Panc1 (cell line): ENCODE measurements around the gene AGBL5. TPM values are rescaled to one million over a fixed set of nuclear protein-coding genes. Genes with fewer than 3 reads are reported as not detected.

Experiments
- ATAC-seq: fragments of 200-7000 bp; cut with Tn5 transposase; 2 replicates; pipeline ENCODE4 v1.9.1; 2020; ENCODE audit warnings: mild to moderate bottlenecking, moderate library complexity
- BruUV-seq: library from RNA; stranded (reverse); fragments of 400-500 nt; replicated peaks from 2 replicates; lab custom pipeline; 2021; lab: Mats Ljungman, UMichigan
- CTCF ChIA-PET: fragments of 300-600 bp; sonication (Branson Sonifier 250); formaldehyde crosslinking; loops from one replicate; lab custom pipeline; 2022; ENCODE audit warnings: antibody characterized with exemption; lab: Charles Lee
- POLR2A ChIA-PET: fragments of 300-600 bp; sonication (Branson Sonifier 250); formaldehyde crosslinking; loops from one replicate; lab custom pipeline; 2022; ENCODE audit warnings: antibody characterized with exemption; lab: Charles Lee
- DNase-seq: peaks from one replicate; pipeline ENCODE4 v3.0.0-alpha.2; 2010; ENCODE audit warnings: low read depth, low spot score
- H3K27ac ChIP-seq: 2 replicates; pipeline ENCODE4 v1.5.1; 2011; ENCODE audit warnings: mild to moderate bottlenecking, low read length, inconsistent platforms
- H3K27me3 ChIP-seq: fragments of 200-500 bp; sonication (Bioruptor generic); 2 replicates; pipeline ENCODE4 v1.6.0; 2014; ENCODE audit warnings: low read length, inconsistent platforms; ENCODE audit not compliant: control insufficient read depth, insufficient read depth
- H3K36me3 ChIP-seq: fragments of 200-500 bp; sonication (Bioruptor generic); 2 replicates; pipeline ENCODE4 v1.5.1; 2014; ENCODE audit warnings: inconsistent platforms, mild to moderate bottlenecking, low read length, moderate library complexity; ENCODE audit not compliant: control insufficient read depth, insufficient read depth
- H3K4me1 ChIP-seq: 2 replicates; pipeline ENCODE4 v1.5.1; 2011; ENCODE audit warnings: inconsistent platforms, mild to moderate bottlenecking, low read length, moderate library complexity; ENCODE audit not compliant: control insufficient read depth, insufficient read depth
- H3K4me3 ChIP-seq, 2 experiments: 2 replicates each; pipeline ENCODE4 v1.5.1; 2011 to 2012; ENCODE audit warnings: low read depth in 2 of 2, low read length in 2 of 2, mild to moderate bottlenecking in 2 of 2, inconsistent platforms in 1 of 2, moderate library complexity in 1 of 2
- H3K9me3 ChIP-seq: fragments of 200-500 bp; sonication (Bioruptor generic); 2 replicates; pipeline ENCODE4 v1.5.1; 2014; ENCODE audit warnings: low read depth, mild to moderate bottlenecking, inconsistent platforms, low read length, moderate library complexity; ENCODE audit not compliant: control insufficient read depth, insufficient read depth
- CTCF ChIP-seq: fragments of 450-650 bp; IDR thresholded peaks from 2 replicates; pipeline ENCODE4 v1.5.1; 2017; ENCODE audit warnings: mild to moderate bottlenecking
- POLR2AphosphoS5 ChIP-seq: IDR thresholded peaks from 2 replicates; pipeline ENCODE4 v1.6.1; 2012; ENCODE audit warnings: mild to moderate bottlenecking, low read depth, low read length, moderate library complexity
- REST ChIP-seq, 2 experiments: IDR thresholded peaks; 2 replicates each; pipeline ENCODE4 v1.6.1; 2011 to 2012; ENCODE audit warnings: low read depth in 2 of 2, control low read depth in 1 of 2, low read length in 1 of 2, mild to moderate bottlenecking in 1 of 2, moderate library complexity in 1 of 2; ENCODE audit not compliant: insufficient read depth in 1 of 2
- SIN3A ChIP-seq: IDR thresholded peaks from 2 replicates; pipeline ENCODE4 v1.6.1; 2012; ENCODE audit warnings: low read depth, mild to moderate bottlenecking, low read length, moderate library complexity, borderline replicate concordance; ENCODE audit not compliant: insufficient read depth
- TCF7L2 ChIP-seq: IDR thresholded peaks from 2 replicates; pipeline ENCODE4 v1.6.1; 2011; ENCODE audit warnings: mild to moderate bottlenecking, low read depth, low read length, inconsistent platforms
- in situ Hi-C: cut with HindIII; loops from 2 replicates; pipeline ENCODE4 v1.10.0; 2016; ENCODE audit warnings: low sequenced_read_pairs, low pct_unique_long_range_greater_than_20kb
- intact Hi-C: fragments of 100-400 bp; cut with micrococcal nuclease; formaldehyde crosslinking; loops from one replicate; pipeline ENCODE4 v1.10.0; 2022; ENCODE audit not compliant: unreplicated experiment
- total RNA-seq: library from RNA; stranded (reverse); gene quantifications from one replicate; pipeline ENCODE4 v1.2.1, GENCODE V29; 2021; ENCODE audit not compliant: unreplicated experiment

AGBL5 gene
- total RNA-seq, 1 experiment from 2014 or later, result 55.6 TPM

- H3K9me3 ChIP-seq, result no peaks in the 10 kb centered on the region
- BruUV-seq, result no TSS peak
- H3K36me3 ChIP-seq, result no peaks in the 10 kb centered on the region
- ChIA-PET POLR2A (interaction anchor here (0.6 kb wide), 1 partner anchor 180 kb away, joined by 3 read pairs; no protein-coding TSS in a partner anchor), CTCF (interaction anchor here (0.5 to 1.2 kb wide), 2 partner anchors 63 to 92 kb away, joined by 3 to 4 read pairs; no protein-coding TSS in a partner anchor)
- H3K27ac ChIP-seq, result no peak overlapping the region
- DNase-seq (no peak), ATAC-seq (peak; percentile 14; the same call in 1 of the 2 replicates)
- H3K4me3 ChIP-seq, result no peak overlapping the region
- H3K4me1 ChIP-seq, result no peaks in the 10 kb centered on the region
- intact Hi-C loops, result loop anchor here (5.0 kb wide), 1 partner anchor 183 kb away; the partner anchor contains the start of gene TRIM54
- no peaks in the 10 kb centered on the region for H3K27me3 ChIP-seq
- in situ Hi-C loops, result no loop called here
- TF ChIP-seq CTCF (no peak), SIN3A (no peak), POLR2AphosphoS5 (no peak), REST (IDR thresholded peaks at IDR 0.05; ENCODE audit: insufficient read depth in 1 of 2, low read depth in 2 of 2, low read length in 1 of 2) (no peak), TCF7L2 (no peak)
These were observed 48.0 kb downstream of the AGBL5 start for GRCh38 chr2:27099334-27099955.

- in situ Hi-C loops, result no loop called here
- no peaks in the 10 kb centered on the region for H3K27me3 ChIP-seq
- intact Hi-C loops, result no loop called here
- no peak for TF ChIP-seq REST (IDR thresholded peaks at IDR 0.05; ENCODE audit: insufficient read depth in 1 of 2, low read depth in 2 of 2, low read length in 1 of 2)
- no peak for TF ChIP-seq POLR2AphosphoS5
- no peak for TF ChIP-seq SIN3A
- TF ChIP-seq TCF7L2, result no peak
- TF ChIP-seq CTCF, result no peak
- no peak for DNase-seq
- H3K9me3 ChIP-seq, result no peaks in the 10 kb centered on the region
- no peak for ATAC-seq
- CTCF ChIA-PET, result interaction anchor here (0.5 kb wide), 1 partner anchor 62 kb away, joined by 3 read pairs; no protein-coding TSS in a partner anchor
- POLR2A ChIA-PET, result no interaction called here
- no peak overlapping the region for H3K27ac ChIP-seq
- no peak overlapping the region for H3K4me3 ChIP-seq
- no peaks in the 10 kb centered on the region for H3K4me1 ChIP-seq
- H3K36me3 ChIP-seq, result no peaks in the 10 kb centered on the region
- BruUV-seq, result no TSS peak
These were observed 48.6 kb downstream of the AGBL5 start for GRCh38 chr2:27100036-27100435.
